NT2/D1 (cell line): ENCODE results near the gene PTPRN2.

Experiments used
- DNase-seq: peaks from one replicate; pipeline ENCODE4 v3.0.0-alpha.2; 2011; ENCODE audit warnings: low read depth, low spot score
- H3K27me3 ChIP-seq: 2 replicates; pipeline ENCODE4 v1.6.0; 2011; ENCODE audit warnings: mild to moderate bottlenecking; ENCODE audit not compliant: insufficient read length, insufficient read depth
- H3K36me3 ChIP-seq: 2 replicates; pipeline ENCODE4 v1.6.1; 2011; ENCODE audit warnings: mild to moderate bottlenecking, low read length, mixed read lengths; ENCODE audit not compliant: insufficient read depth, insufficient read length
- H3K4me1 ChIP-seq: 2 replicates; pipeline ENCODE4 v1.5.1; 2011; ENCODE audit not compliant: insufficient read depth, insufficient read length
- H3K4me3 ChIP-seq: 2 replicates; pipeline ENCODE4 v1.5.1; 2011; ENCODE audit warnings: low read depth; ENCODE audit not compliant: insufficient read length
- H3K9ac ChIP-seq: 2 replicates; pipeline ENCODE4 v1.6.0; 2011; ENCODE audit warnings: low read depth; ENCODE audit not compliant: insufficient read length
- H3K9me3 ChIP-seq: 2 replicates; pipeline ENCODE4 v1.5.1; 2011; ENCODE audit warnings: mild to moderate bottlenecking, low read length; ENCODE audit not compliant: insufficient read depth
- SUZ12 ChIP-seq: IDR thresholded peaks from 2 replicates; pipeline ENCODE4 v1.6.1; 2011; ENCODE audit not compliant: insufficient read length, insufficient read depth; ENCODE audit errors: extremely low read depth
- YY1 ChIP-seq: IDR thresholded peaks from 2 replicates; pipeline ENCODE4 v1.6.1; 2011; ENCODE audit not compliant: insufficient read length, insufficient read depth
- ZNF274 ChIP-seq: IDR thresholded peaks from 2 replicates; pipeline ENCODE4 v1.6.1; 2011; ENCODE audit warnings: mild to moderate bottlenecking, low read depth, low read length

The PTPRN2 gene

GRCh38 chr7:158252837-158253669 lies 334.6 kb downstream of the PTPRN2 start:
- Histone ChIP-seq H3K4me1 (peaks cover 3% of the 10 kb centered on the region), H3K9ac (no peak overlapping the region), H3K36me3 (no peaks in the 10 kb centered on the region), H3K4me3 (no peak overlapping the region), H3K27me3 (no peaks in the 10 kb centered on the region), H3K9me3 (peaks cover 8% of the 10 kb centered on the region; the same call in 1 of the 2 replicates)
- no peak for DNase-seq
- no peak for TF ChIP-seq YY1
- no peak for TF ChIP-seq ZNF274
- no peak for TF ChIP-seq SUZ12

- TF ChIP-seq SUZ12 (no peak), YY1 (no peak), ZNF274 (no peak)
- Histone ChIP-seq H3K4me3 (no peak overlapping the region), H3K9me3 (peaks cover 8% of the 10 kb centered on the region; the same call in 1 of the 2 replicates), H3K27me3 (no peaks in the 10 kb centered on the region), H3K4me1 (peaks cover 3% of the 10 kb centered on the region), H3K9ac (no peak overlapping the region), H3K36me3 (no peaks in the 10 kb centered on the region)
- DNase-seq, result no peak
Observed at GRCh38 chr7:158252081-158252836, 335.4 kb downstream of the PTPRN2 start.

DNA sequence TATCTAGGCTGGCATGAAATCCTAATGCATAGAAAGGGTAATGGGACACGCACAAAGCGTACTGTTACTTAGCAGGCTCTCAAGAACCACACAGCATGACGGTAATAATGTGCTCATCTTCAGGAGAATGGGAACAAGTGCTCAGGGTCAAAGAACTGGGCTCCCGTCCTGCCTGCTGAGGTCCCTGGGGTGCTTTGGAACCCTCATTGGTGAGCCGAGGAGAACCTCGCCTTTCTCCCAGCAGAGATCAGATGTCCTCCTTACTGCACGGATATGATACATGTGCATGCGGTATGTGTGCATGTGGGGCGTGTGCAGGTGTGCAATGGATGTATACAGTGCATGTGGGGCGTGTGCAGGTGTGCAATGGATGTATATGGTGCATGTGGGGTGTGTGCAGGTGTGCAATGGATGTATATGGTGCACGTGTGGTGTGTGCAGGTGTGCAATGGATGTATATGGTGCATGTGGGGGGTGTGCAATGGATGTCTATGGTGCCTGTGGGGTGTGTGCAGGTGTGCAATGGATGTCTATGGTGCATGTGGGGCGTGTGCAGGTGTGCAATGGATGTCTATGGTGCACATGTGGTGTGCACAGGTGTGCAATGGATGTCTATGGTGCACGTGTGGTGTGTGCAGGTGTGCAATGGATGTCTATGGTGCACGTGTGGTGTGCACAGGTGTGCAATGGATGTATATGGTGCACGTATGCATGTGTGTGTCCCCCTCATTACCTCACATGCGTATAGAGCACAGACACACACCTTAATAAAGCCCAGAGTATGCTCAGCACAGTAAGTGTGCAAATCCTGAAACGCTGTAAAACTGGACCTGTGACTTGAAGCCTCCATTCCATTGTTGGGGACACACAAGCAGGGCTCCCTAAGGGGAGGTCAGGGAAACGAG lies 336.3 kb downstream of the PTPRN2 start:
- H3K27me3 ChIP-seq, result no peaks in the 10 kb centered on the region
- no peak overlapping the region for H3K4me3 ChIP-seq
- peaks cover 3% of the 10 kb centered on the region for H3K4me1 ChIP-seq
- no peak overlapping the region for H3K9ac ChIP-seq
- no peak for DNase-seq
- H3K36me3 ChIP-seq, result no peaks in the 10 kb centered on the region
- TF ChIP-seq SUZ12, result no peak
- TF ChIP-seq YY1, result no peak
- TF ChIP-seq ZNF274, result no peak
- H3K9me3 ChIP-seq, result peaks cover 8% of the 10 kb centered on the region; the same call in 1 of the 2 replicates

- H3K4me3 ChIP-seq, result no peak overlapping the region
- peaks cover 3% of the 10 kb centered on the region for H3K4me1 ChIP-seq
- H3K9me3 ChIP-seq, result peaks cover 8% of the 10 kb centered on the region; the same call in 1 of the 2 replicates
- no peak overlapping the region for H3K9ac ChIP-seq
- DNase-seq, result no peak
- H3K36me3 ChIP-seq, result no peaks in the 10 kb centered on the region
- no peaks in the 10 kb centered on the region for H3K27me3 ChIP-seq
- no peak for TF ChIP-seq ZNF274
- no peak for TF ChIP-seq YY1
- TF ChIP-seq SUZ12, result no peak
Observed at GRCh38 chr7:158249692-158250091, 337.9 kb downstream of the PTPRN2 start.

- Histone ChIP-seq H3K36me3 (no peaks in the 10 kb centered on the region), H3K27me3 (no peaks in the 10 kb centered on the region), H3K4me1 (peaks cover 3% of the 10 kb centered on the region), H3K4me3 (no peak overlapping the region), H3K9ac (no peak overlapping the region), H3K9me3 (peaks cover 8% of the 10 kb centered on the region; the same call in 1 of the 2 replicates)
- no peak for TF ChIP-seq ZNF274
- no peak for TF ChIP-seq SUZ12
- no peak for TF ChIP-seq YY1
- DNase-seq, result no peak
Observed at GRCh38 chr7:158248816-158249215, 338.8 kb downstream of the PTPRN2 start.

DNA sequence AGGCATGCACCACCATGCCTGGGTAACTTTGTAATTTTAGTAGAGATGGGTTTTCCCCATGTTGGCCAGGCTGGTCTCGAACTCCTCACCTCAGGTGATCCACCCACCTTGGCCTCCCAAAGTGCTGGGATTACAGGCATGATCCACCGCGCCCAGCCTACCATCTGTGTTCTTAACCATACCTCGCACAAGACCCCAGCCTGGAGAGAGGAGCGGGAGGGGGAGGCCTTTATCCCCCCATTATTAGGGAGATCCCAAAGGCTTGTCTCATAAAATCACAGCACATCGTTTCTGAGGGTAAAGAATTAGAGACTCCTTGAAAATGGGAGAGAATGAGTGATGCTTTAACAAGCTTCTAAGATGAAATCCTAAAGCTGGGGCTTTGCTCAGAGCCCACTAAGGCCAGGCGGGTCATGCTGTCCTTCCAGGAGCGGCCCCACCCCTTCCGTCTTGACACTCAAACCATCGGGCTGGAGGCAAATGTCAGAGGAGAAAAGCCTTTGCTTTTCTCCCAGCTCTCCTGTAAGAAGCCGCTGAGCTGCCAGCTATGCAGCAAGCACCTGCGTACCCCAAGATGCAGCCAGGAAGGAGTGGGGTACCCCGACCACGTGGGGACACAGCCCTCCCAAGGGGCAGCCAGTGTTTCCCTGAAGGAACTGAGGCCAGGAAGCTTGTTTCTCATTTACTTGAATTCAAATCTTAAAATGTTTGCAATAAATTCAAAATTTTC lies 339.7 kb downstream of the PTPRN2 start:
- Histone ChIP-seq H3K4me1 (peaks cover 2% of the 10 kb centered on the region), H3K4me3 (no peak overlapping the region), H3K9ac (no peak overlapping the region), H3K9me3 (peaks cover 8% of the 10 kb centered on the region; the same call in 1 of the 2 replicates), H3K27me3 (no peaks in the 10 kb centered on the region), H3K36me3 (no peaks in the 10 kb centered on the region)
- DNase-seq, result no peak
- TF ChIP-seq ZNF274 (no peak), YY1 (no peak), SUZ12 (no peak)
